SKM-1 (cell line): Measurements from ENCODE around the gene GAMT.
A peak's percentile ranks its signal among the peaks of the same experiment; 100 is the strongest.
"Not testable (repeated sequence)": the region's sequence is repeated elsewhere in the genome, so short reads cannot be mapped to it uniquely, and the experiment has no call there.

Experiments
- DNase-seq: peaks from one replicate; lab custom pipeline; 2025; ENCODE audit not compliant: unreplicated experiment; lab: John Stamatoyannopoulos, UW

The GAMT gene

DNA sequence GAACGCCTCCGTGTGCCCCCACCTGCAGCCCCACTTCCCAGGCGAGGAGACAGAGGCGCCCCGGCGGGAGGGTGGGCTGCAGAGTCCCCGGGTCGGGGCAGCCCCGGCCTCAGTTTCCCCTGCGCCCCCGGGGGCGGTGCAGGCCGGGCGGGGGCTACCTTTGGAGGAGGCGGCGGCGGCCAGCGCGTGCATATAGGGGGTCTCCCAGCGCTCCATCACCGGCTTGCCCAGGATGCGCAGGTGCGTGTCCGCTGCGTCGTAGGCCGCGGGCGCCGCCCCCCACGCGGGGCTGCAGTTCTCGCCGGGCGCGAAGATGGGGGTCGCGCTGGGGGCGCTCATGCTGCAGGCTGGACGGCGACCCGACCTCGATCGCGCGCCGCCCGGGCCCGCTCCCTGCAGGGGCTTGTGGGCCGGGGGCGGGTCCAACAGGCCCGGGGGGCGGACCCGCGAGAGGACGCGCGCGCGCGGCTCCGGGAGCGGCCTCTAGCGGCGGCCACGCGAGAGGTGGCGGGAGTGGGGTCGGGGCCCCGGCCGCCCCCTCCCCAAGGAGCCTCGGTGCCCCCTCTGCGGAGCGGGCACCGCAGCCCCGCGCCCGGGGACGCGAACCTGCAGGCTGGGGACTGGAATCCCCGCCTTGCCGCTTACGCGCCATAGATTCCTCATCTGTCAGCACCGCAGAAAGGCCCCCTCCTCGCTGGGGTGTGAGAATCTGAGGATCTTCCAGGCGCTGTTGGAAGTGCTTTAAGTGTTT is at the start of gene GAMT:
Gene GAMT (minus strand): TSS at position 405 of the 751 bp plus-strand sequence. CDS start 66 bp downstream, at position 339.
- DNase-seq, result no peak

DNA sequence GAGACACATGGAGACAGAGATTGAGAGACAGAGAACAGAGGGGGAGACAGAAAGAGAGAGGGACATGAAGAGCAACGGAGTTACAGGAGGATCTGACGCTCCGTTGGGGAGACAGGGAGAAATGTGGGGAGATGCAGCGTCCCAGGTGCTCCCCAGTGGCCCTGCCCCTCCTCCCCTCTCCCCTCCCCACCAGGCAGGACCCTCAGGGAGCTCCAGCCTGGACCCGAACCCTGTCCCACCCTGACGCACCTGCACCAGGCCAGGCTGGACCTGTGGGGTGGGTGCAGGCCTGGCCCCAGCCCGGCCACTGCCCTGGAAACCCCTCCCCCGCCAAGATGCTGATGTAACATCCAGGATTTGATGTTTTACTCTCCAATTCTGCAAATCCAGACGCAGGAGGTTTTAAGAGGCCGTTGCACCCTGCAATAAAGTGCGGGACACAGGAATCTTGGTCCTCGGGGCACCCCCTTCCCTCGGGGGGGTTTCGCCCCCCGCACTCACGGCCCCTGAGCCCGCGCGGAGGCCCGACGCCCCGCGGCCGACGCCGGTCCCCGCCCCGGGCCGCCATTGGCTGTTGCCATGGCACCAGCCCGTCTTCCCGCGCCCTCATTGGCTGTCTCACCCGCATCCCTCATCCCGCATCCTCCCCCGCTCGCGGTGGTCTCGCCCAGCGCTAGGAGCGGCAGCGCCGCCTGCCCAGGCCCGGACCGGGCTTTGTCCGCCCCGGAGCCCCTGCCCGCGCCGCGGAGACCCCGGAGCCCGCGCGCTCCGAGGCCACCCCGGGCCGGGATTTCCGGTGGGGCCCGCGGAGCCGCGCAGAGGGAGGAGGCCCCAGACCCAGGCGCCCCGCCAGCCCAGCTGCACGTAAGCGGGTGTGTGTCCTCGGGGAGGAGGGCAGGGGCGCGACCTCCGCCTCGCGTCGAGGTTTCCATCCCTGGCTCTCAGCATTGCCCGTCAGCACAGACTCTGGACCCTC is 48.4 kb upstream of the GAMT start, which contains the start of gene APC2:
Gene APC2 (plus strand): TSS at position 655 of the 976 bp plus-strand sequence. CDS start 2,881 bp downstream, outside the sequence.
- DNase-seq, result no peak

DNA sequence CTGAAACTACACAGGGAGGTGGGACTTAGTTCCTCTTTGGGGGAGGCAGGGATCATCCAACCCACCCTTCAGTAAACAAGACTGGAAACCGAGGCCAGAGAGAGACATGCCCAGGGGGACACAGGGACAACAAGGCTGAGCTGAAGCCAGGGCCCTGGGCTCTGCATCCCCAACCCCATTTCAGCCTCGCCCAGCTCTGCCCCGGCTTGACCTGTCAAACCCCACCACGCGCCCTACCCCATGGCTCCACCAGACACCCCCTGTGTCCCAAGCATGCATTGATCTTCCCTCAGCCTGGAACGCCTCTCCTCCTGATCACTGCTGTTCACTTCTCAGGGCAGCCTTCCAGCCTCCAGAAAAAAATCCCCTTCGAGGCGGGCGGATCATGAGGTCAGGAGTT is 46.6 kb upstream of the GAMT start:
- no peak for DNase-seq

DNA sequence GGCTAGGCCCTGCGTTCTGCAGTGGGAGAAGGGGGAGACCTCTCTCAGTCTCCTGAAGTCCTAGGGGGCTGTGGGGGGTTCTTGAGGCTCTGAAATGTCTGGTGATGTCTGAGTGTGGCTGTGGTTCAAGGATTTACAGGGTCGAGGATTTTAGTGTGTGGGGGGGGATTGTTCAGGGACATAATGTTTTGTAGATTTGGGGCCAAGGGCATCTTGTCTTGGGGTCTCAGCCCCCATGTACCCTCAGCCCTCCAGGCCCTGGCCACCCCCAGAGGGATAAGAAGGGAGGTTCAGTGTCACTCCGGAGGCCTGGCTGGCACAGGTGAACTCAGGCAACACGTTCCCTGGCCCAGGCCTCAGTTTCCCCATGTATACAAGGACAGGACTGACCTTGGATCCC is 46.2 kb upstream of the GAMT start:
- DNase-seq, result no peak

DNA sequence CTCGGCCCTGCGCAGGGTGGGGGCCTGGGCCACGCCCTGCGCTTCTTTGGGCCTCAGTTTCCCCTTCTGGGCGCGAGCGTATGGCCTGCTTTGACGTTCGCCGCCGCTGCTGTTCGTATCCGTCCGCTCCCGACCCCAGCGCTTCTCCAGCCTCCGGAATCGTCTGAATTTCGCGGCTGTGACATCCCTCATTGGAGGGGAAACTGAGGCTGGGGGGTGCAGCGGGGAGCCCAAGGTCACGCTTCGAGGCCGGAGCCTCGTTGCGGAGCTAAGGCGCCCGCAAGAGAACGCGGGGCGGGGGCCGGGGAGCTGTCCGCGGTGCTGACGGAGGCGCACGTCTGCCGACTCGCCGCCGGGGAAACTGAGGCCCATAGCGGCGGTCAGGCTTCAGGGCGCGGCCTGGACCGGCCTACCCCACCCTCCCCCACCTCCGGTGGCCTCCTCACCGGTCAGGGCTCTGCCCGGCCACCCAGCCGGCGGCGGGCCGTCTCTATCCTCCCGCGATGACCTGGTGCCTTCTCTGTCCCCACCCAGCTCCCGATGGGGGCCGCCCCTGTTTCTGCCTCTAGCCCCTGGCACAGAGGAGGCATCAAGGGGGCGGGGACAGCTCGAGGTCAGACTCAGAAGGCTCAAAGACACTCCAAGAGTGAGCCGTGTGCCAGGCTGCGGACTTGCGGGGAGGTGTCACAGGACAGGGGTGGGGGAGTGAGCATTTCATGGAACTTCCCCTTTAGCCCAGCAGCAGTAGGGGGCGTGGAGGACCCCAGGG is 45.6 kb upstream of the GAMT start:
- no peak for DNase-seq

DNA sequence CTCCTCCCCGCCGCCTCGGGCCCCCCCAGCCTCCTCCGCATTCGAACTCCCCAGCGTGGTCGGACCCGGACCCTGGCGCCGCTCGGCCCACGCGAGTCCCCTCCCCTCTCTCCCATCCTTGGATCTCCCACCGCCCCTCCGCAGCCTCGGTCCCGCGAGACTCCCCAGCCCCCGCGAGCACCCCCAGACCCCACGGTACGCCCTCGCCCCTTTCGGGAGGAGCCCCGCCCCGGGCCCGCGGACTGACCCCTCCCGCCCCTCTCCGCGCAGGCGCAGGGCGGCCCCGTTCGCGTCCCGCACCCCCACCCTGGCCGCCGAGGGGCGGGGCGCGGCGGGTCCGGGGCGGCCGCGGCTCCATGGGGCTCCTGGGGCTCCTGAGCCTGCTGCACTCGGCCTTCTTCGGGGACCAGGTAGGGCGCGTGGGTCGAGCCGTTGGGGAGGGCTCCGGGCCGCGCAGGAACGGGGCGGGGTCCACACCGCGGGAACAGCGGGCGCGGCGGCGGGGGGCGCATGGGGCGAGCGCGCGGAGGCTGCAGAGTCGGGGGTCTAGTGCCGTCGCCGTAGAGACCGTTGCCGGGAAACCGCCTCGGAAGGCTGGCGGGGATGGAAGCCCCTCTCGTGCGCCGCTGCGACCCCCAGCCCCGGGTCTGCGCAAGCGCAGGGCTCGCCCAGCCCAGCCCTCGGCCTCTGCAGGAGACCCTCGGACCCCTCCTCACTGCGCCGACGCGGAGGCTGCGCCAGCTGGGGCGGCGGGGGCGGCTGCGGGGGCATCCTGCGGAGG is 44.8 kb upstream of the GAMT start:
- no peak for DNase-seq

DNA sequence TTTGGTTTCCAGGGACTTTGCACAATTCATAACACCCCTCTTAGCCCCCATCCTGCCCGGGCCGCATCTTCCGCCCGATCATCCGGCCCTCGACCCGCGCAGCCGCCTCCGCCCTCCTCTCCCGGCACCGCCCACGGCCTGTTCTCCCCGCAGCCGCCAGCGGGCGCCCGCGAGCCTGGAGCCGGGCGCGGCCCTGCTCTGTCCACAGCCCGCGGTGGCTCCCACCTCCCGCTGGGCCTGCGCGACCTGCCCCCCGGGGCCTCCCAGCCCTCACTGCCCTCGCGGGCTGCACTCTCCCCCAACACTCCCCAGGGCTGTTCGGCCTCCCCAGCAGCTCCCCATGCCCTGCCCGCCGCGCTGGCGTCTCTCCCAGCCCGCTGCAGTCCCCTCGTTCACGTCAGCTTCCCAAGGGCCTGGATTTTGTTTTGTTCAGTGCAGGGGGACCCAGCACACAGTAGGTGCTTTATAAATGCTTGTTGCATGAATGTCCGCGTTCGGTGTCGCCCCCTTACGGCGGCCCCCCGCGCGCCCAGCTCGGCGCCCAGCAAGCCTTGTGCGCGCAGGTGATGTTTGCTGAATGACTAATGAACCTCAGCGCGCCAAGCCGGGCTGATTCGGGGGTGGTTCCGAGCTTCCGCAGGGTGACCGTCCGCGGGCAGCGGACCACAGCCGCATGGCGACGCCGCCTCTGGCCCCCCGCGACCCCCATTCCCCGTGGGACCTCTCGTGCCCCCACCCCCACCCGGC is 44.0 kb upstream of the GAMT start:
- DNase-seq, result peak; percentile 42

DNA sequence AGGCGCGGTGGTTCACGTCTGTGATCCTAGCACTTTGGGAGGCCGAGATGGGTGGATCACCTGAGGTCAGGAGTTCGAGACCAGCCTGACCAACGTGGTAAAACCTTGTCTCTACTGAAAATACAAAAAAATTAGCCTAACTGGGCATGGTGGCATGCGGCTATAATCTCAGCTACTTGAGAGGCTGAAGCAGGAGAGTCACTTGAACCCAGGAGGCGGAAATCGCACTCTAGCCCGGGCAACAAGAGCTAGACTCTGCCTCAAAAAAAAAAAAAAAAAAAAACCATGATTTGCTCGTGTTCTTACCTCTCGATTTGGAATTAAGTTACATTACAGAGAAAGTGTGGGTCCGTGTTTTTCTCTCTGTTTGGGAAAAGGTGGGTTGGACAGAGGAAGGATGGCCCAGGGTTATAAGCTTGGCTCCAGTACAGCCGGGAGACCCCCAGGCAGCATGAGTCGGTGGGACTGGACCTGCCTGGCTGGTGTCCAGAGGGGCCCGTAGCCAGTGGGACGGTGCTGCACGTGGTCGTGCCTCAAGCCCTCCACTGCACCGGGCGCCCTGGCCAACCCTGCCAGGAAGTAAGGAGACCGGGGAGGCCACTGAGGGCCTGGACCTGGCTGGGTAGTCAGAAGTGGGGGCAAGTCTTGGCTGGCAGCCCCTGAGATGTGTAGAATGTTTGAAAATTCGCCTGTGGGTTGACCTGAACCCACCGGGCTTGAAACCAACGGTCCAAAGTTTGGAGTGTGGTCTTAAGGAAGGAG is 40.5 kb upstream of the GAMT start:
- no peak for DNase-seq

DNA sequence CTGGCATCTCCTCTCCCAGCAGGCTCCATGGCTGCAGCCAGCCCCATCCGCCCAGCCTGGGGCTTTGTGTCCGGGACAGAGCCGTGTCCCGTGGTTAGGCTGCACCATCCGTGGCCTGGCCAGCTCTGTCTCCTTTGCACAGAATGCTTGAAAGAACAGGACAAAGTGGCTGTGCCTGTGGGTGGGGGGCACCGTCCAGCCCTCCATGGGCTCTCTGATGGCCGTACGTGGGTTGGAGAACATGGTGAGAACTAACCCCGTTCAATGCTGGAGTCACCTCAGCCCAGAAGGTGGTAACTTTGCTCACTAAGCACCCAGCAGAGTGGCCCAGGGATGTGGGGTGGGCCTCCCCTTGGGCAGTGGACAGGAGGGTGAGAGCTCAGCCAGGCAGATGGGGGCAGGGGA is 39.7 kb upstream of the GAMT start:
- no peak for DNase-seq

DNA sequence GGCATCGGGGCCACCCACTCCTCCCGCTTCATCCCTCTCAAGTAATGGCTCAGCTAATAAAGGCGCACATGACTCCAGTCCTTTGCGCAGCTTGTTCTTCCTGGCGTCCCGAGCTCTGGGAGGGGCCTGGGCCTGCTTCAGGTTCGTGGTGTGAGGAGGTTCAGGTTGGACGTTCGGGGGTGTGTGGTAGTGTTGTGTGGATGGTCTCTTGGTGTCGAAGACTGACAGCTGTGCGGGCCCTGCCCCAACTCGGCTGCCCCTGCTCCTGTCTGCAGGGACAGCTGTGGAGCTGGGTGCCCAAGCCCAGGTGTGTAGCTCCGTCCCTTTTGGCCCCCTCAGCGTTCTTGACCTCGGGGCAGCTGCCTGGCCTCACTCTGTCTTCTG is 39.1 kb upstream of the GAMT start:
- no peak for DNase-seq

DNA sequence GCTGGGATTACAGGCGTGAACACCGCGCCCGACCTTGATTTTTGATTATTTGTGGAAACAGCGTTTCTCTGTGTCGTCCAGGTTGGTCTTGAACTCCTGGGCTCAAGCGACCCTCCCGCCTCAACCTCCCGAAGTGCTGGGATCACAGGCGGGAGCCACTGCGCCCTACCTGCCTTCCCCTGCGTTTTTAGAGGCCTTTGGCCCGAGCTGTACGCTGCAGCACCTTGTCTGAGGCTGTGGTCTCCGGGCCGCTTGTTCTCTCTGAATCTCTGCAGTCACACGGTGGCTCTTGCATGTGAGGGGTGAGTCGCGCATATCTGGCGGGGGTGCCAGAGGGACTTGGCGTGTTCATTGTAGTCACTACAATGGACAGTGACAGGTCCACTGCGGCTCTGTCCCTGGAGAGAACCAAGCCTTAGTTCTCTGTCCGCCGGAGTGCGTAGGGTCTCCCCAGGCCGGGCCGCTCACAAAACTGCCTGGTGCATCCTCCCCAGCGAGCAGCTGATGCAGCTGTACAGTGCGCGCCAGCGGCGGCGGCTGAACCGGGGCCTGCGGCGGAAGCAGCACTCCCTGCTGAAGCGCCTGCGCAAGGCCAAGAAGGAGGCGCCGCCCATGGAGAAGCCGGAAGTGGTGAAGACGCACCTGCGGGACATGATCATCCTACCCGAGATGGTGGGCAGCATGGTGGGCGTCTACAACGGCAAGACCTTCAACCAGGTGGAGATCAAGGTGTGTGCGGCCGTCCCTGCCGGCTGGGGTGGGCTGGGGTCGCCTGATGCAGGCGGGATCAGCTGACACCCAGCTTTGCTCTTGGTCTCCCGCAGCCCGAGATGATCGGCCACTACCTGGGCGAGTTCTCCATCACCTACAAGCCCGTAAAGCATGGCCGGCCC is 38.4 kb upstream of the GAMT start:
- not testable (repeated sequence) for DNase-seq

DNA sequence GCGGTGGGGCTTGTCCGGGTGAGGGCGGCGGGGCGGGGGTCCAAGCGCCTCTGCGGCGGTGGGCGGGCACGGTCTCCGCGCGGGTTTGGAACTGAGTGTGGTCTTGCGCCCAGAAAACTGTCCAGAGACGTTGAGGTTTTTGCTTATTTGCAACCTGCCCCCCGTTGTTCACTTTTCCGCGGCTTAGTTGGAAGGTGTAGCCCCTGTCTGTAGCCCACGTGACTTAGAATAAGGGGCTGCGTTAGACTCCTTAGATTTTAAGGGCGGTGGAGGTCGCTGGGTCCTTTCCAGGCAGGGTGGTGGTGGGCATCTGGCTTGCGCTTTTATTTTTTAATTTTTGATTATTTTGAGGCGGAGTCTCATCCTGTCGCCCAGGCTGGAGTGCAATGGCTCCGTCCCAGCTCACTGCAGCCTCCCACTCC is 37.6 kb upstream of the GAMT start:
- DNase-seq, result no peak

DNA sequence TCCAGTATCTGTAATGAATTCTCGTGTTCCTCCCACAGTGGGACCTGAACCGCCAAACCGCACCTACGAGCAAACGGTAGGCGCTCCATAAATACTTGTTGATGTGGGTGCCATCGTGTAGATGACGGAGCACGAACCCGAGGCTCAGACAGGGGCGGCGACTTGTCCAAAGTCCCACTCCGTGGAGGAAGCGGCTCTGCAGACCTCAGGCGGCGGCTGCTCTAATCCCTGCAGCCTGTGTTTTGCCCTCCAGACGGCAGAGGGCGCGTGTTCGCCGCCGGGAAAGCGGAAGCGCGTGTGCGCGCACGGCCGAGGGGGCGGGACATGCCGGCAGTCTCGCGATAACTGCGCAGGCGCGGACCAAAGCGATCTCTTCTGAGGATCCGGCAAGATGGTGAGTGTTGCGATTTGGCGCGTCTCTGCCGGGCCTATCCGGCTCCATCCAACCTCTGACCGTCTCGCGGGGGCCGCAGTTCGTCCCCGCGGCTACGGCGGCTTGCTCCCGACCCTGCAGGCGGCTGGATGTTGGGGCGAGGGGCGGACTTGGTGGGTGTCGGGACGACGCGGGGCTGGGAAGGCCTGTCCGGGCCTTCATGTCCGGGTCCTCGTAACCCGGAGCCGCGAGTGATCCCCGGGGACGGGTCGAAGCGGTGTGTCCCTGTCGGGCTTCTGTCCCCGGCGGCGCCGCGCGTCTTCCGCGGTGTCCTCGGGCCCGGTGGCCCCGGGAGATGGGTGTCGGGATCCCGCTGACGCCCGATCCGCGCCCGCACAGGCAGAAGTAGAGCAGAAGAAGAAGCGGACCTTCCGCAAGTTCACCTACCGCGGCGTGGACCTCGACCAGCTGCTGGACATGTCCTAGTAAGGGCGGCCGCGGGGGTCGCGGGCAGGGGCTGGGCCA is 36.9 kb upstream of the GAMT start, which contains the start of gene RPS15:
Gene RPS15 (plus strand): TSS at position 362 of the 898 bp plus-strand sequence. CDS start 30 bp downstream, at position 392.
- DNase-seq, result peak; percentile 92

DNA sequence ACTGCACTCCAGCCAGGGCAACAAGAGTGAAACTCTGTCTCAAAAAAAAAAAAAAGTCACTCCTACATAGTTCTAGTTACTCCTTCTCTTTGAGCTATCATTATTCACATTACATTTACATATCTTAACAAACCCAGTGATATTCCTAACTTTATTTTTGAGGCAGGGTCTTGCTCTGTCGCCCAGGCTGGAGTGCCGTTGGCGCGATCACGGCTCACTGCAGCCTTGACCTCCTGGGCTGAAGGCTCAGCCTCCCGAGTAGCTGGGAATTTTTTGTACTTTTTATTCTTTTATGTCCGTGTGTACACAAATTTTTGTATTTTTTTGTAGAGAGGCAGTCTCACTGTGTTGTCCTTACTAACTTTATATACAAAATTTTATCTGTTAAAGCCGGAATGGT is 36.3 kb upstream of the GAMT start:
- no peak for DNase-seq

DNA sequence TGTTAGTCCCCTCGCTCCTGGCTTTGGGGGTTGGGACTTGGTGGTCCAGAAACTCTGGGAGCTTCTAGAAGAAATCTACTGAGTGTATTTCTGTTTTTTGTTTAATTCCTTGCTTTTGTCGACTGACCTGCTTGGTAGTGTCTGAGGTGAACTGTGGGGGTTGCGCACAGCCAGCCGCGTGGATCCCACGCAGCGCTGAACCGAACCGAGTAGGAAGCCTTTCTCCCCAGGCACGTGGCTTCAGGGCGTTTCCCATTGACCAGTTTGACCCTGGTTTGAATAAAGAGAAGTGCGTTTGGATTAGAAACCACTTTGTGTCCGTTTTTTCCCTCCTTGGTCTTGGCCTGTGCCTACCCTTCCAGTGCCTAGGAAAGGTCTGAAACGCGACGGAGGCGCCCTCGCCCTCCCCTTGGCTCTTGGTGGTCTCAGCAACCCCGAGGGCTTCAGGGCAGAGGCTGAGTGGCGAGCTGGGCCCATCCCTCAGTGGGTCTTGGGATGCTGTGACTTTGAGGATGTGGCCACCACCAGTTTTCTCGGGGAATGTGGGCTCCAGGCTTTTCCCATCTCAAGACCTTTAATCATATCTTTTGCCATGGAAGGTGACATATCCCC is 34.1 kb upstream of the GAMT start:
- DNase-seq, result no peak

DNA sequence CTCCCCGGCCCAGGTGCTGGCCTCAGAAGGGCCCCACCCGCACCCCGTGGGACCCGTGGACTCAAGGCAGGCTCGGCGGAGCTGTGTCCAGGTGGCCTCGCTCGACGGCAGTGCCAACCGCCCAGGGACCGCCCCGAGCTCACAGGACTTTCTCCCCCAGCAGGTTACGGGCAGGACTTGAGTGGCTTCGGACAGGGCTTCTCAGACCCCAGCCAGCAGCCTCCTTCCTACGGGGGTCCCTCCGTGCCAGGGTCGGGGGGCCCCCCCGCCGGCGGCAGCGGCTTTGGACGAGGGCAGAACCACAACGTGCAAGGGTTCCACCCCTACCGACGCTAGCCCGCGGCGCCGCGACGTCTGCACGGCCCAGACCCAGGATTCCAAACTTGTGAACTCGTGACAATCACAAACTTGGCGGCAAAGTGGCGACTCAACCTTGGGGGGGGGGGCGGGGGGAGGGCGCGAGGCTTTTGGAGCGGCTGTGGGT is 33.3 kb upstream of the GAMT start:
- DNase-seq, result no peak
